ENCODE data around the gene ATP1B1.
"Not testable (repeated sequence)": the region's sequence is repeated elsewhere in the genome, so short reads cannot be mapped to it uniquely, and the experiment has no call there.

The ATP1B1 gene

DNA sequence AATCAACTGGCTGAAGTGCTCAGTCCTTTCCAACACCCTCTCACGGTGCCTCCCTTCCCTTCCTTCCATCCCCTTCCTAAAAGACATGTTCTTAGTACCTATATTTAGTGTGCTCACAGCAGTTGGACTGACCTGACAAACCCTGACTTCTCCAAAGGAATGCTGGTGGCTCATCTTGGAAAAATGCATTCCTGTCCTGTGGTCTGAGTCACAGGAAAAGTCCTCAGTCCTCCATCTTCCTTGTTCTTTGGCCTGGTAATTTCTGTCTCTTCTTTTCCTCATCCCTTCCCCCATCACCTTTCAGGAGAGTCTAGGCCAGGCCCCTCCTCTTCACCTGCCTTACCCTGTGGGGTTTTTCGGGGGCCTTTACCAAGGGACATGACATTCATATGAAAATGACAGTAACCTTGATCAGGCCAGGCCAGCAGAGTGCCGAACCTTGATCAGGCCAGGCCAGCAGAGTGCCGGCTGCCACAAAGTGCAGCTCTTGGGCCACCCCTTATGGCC is 7.2 kb downstream of the ATP1B1 start:
- CTCF ChIA-PET: no interaction called here
- no peak for DNase-seq
- no peak overlapping the region for H3K4me3 Mint-ChIP-seq

DNA sequence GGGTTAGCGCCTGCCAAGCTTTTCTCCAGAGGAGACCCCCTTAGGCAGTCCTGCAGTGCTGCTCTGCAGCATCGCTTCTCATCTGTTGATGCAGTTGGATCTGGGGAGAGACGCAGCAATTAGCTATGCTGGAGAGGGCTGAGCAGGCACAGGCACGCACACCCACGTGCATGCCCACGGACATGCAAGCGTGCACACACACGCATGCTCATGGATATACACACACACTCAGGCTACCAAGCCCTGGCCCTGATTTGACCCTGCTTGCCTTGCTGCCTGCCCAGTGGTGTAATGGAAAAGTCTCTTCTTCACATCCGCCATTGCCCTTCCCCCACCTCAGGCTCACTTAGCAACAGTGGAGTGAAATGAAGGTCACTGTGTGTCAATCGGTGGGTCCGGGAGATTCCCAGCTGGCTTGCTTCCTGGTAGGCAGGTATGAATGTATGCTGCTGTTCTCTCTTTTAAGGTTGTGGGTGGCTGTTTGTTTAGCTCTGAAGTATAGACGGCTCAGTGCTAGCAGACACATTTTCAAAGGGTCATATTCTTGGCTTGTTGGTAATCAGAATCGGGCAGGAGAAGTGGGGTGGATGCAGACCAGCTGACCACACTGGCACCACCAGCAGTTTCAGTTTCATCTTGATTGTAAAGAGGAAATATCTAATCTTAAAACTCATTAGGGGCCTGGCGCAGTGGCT is 9.5 kb downstream of the ATP1B1 start:
- no peak for DNase-seq
- no peaks in the 10 kb centered on the region for H3K9me3 Mint-ChIP-seq
- peaks cover 4% of the 10 kb centered on the region for H3K36me3 Mint-ChIP-seq
- no peak overlapping the region for H3K27ac Mint-ChIP-seq
- H3K27me3 Mint-ChIP-seq: peaks cover 10% of the 10 kb centered on the region
- H3K4me3 Mint-ChIP-seq: no peak overlapping the region
- CTCF ChIA-PET: no interaction called here
- peaks cover 4% of the 10 kb centered on the region for H3K4me1 Mint-ChIP-seq

More for the DNA sequence above, 7.2 kb downstream of the ATP1B1 start:
- no peak overlapping the region for H3K27ac Mint-ChIP-seq
- no peaks in the 10 kb centered on the region for H3K9me3 Mint-ChIP-seq
- peaks cover 9% of the 10 kb centered on the region for H3K27me3 Mint-ChIP-seq
- H3K36me3 Mint-ChIP-seq: peaks cover 4% of the 10 kb centered on the region
- peaks cover 20% of the 10 kb centered on the region for H3K4me1 Mint-ChIP-seq

- CTCF ChIA-PET: no interaction called here
- Mint-ChIP-seq H3K27ac (no peak overlapping the region), H3K4me3 (no peak overlapping the region), H3K27me3 (peaks cover 7% of the 10 kb centered on the region), H3K9me3 (no peaks in the 10 kb centered on the region), H3K4me1 (peaks cover 4% of the 10 kb centered on the region), H3K36me3 (peaks cover 4% of the 10 kb centered on the region)
- no peak for DNase-seq
Observed at GRCh38 chr1:169117014-169117413, 10.5 kb downstream of the ATP1B1 start.

- Mint-ChIP-seq H3K36me3 (peaks cover under 1% of the 10 kb centered on the region), H3K9me3 (no peaks in the 10 kb centered on the region), H3K4me3 (no peak overlapping the region), H3K27me3 (peaks cover 3% of the 10 kb centered on the region), H3K4me1 (peaks cover 4% of the 10 kb centered on the region), H3K27ac (no peak overlapping the region)
- CTCF ChIA-PET: no interaction called here
- no peak for DNase-seq
Observed at GRCh38 chr1:169117599-169117998, 11.1 kb downstream of the ATP1B1 start.

- Mint-ChIP-seq H3K9me3 (no peaks in the 10 kb centered on the region), H3K36me3 (no peaks in the 10 kb centered on the region), H3K27me3 (peaks cover 3% of the 10 kb centered on the region), H3K4me3 (no peak overlapping the region), H3K27ac (no peak overlapping the region), H3K4me1 (peaks cover 4% of the 10 kb centered on the region)
- no peak for DNase-seq
- CTCF ChIA-PET: interaction anchor here (1.2 kb wide), 1 partner anchor 15 kb away, joined by 3 read pairs; no protein-coding TSS in a partner anchor
Observed at GRCh38 chr1:169118227-169118626, 11.7 kb downstream of the ATP1B1 start.

GRCh38 chr1:169119405-169119804 is 12.9 kb downstream of the ATP1B1 start:
- Mint-ChIP-seq H3K4me1 (peaks cover 4% of the 10 kb centered on the region), H3K27ac (no peak overlapping the region), H3K9me3 (no peaks in the 10 kb centered on the region), H3K4me3 (no peak overlapping the region), H3K36me3 (no peaks in the 10 kb centered on the region), H3K27me3 (peaks cover 3% of the 10 kb centered on the region)
- CTCF ChIA-PET: interaction anchor here (0.9 to 1.2 kb wide), 2 partner anchors 9 to 14 kb away, joined by 3 read pairs; no protein-coding TSS in a partner anchor
- DNase-seq: no peak

- Mint-ChIP-seq H3K9me3 (no peaks in the 10 kb centered on the region), H3K36me3 (no peaks in the 10 kb centered on the region), H3K27me3 (peaks cover 3% of the 10 kb centered on the region), H3K27ac (no peak overlapping the region), H3K4me1 (peaks cover 4% of the 10 kb centered on the region), H3K4me3 (no peak overlapping the region)
- CTCF ChIA-PET: interaction anchor here (1.0 kb wide), 1 partner anchor 482 kb away, joined by 3 read pairs; no protein-coding TSS in a partner anchor
- no peak for DNase-seq
Observed at GRCh38 chr1:169120066-169120465, 13.6 kb downstream of the ATP1B1 start.

DNA sequence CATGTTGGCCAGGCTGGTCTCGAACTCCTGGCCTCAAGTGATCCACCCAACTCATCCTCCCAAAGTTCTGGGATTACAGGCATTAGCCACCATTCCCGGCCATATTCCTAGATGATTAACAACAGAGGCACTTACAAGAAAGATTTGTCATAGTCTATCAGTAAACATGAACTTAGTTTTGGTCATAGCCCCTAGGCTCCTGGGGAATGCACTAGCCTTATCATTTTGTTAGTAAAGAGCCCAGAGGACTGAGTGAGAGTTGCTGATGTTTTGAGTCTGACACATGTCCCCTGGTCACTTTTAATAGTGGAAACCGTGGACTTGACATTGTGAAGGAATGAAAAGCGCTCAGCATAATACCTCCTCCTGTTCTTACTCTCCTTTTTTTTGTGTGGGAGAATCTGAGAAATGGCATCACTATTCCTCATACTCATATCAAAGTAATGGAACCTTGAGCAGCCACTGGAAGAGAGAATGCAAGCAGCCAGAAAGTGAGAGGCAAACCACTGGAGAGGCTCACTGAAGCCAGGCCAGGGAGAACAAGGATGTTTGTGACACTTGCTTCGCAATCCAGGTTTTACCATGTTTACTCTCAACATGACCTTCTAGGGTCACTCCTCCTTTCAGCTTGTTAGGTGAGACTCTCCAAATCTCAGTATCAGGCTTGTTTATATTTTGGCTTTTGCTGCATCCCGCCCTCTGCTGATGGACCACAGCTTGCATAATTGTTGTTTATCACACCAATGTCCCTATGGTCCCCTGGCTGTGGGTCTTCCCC is 14.8 kb downstream of the ATP1B1 start:
- no peak for DNase-seq
- Mint-ChIP-seq H3K36me3 (no peaks in the 10 kb centered on the region), H3K9me3 (no peaks in the 10 kb centered on the region), H3K27ac (no peak overlapping the region), H3K4me1 (peaks cover under 1% of the 10 kb centered on the region), H3K4me3 (no peak overlapping the region), H3K27me3 (peaks cover 3% of the 10 kb centered on the region)
- CTCF ChIA-PET: interaction anchor here (1.0 kb wide), 1 partner anchor 484 kb away, joined by 3 read pairs; no protein-coding TSS in a partner anchor

- Mint-ChIP-seq H3K4me3 (no peak overlapping the region), H3K27ac (no peak overlapping the region), H3K36me3 (no peaks in the 10 kb centered on the region), H3K27me3 (peaks cover 3% of the 10 kb centered on the region), H3K4me1 (no peaks in the 10 kb centered on the region), H3K9me3 (no peaks in the 10 kb centered on the region)
- CTCF ChIA-PET: no interaction called here
- no peak for DNase-seq
Observed at GRCh38 chr1:169122976-169123375, 16.5 kb downstream of the ATP1B1 start.

GRCh38 chr1:169124459-169124858 is 18.0 kb downstream of the ATP1B1 start:
- H3K9me3 Mint-ChIP-seq: no peaks in the 10 kb centered on the region
- DNase-seq: no peak
- peaks cover 3% of the 10 kb centered on the region for H3K27me3 Mint-ChIP-seq
- CTCF ChIA-PET: interaction anchor here (1.5 kb wide), 1 partner anchor 10 kb away, joined by 3 read pairs; no protein-coding TSS in a partner anchor
- no peaks in the 10 kb centered on the region for H3K36me3 Mint-ChIP-seq
- H3K4me1 Mint-ChIP-seq: no peaks in the 10 kb centered on the region
- H3K4me3 Mint-ChIP-seq: no peak overlapping the region
- no peak overlapping the region for H3K27ac Mint-ChIP-seq

DNA sequence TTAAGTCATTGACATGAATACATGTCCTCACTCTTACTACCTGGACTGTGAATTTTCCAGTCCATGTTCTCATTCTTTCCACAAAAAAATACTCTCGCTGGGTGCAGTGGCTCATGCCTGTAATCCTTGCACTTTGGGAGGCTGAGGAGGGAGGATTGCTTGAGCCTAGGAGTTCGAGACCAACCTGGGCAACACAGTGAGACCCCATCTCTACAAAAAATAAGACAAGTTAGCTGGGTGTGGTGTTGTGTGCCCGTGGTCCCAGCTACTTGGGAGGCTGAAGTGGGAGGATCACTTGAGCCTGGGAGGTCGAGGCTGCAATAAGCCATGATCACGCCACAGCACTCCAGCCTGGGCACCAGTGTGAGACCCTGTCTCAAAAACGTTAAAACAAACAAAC is 19.1 kb downstream of the ATP1B1 start:
- not testable (repeated sequence) for H3K36me3 Mint-ChIP-seq, H3K27ac Mint-ChIP-seq, H3K9me3 Mint-ChIP-seq, DNase-seq, H3K4me1 Mint-ChIP-seq, H3K4me3 Mint-ChIP-seq, H3K27me3 Mint-ChIP-seq
- CTCF ChIA-PET: interaction anchor here (1.5 kb wide), 1 partner anchor 9 kb away, joined by 3 read pairs; no protein-coding TSS in a partner anchor

DNA sequence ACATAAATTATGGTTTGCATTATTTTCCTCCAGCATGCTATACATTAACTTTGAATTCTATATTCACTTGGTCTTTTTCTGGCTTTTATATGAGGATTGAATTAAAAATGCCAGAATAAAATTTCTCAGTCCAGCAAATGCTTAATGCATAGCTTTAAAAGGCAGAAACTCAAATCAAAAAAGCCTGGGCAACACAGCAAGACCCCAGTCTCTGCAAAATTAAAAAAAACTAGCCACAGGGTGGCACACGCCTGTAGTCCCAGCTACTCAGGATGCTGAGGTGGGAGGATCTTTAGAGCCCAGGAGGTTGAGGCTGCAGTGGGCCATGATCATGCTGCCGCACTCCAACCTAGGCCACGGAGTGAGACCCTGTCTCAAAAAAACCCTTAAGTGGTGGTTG is 19.8 kb downstream of the ATP1B1 start:
- Mint-ChIP-seq H3K27me3 (no peaks in the 10 kb centered on the region), H3K4me3 (no peak overlapping the region), H3K4me1 (no peaks in the 10 kb centered on the region), H3K27ac (no peak overlapping the region), H3K9me3 (no peaks in the 10 kb centered on the region), H3K36me3 (no peaks in the 10 kb centered on the region)
- CTCF ChIA-PET: no interaction called here
- DNase-seq: no peak

GRCh38 chr1:169127305-169127704 is 20.8 kb downstream of the ATP1B1 start:
- CTCF ChIA-PET: no interaction called here

DNA sequence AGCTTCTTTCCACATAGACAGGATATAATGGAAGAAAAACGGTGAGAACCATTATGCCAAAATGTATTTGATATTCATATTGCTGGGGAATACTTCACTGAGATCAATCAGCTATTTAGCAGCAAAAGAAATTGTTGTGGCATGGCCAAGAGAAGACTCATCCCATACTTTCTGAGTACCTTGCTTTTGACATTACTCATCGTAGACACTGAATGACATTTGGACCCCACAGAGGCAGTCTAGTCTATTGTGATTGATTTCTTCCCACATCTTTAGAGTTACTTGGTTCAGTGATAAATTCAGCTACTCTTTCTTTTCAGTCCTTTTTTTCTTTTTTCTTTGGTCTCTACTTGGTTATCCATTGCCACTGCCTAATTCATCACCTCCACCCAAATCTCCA is 22.1 kb downstream of the ATP1B1 start:
- Mint-ChIP-seq H3K36me3 (no peaks in the 10 kb centered on the region), H3K27ac (no peak overlapping the region), H3K9me3 (no peaks in the 10 kb centered on the region), H3K27me3 (no peaks in the 10 kb centered on the region), H3K4me1 (no peaks in the 10 kb centered on the region), H3K4me3 (no peak overlapping the region)
- no peak for DNase-seq
- CTCF ChIA-PET: interaction anchor here (0.9 kb wide), 1 partner anchor 17 kb away, joined by 4 read pairs; no protein-coding TSS in a partner anchor

More at GRCh38 chr1:169127305-169127704, 20.8 kb downstream of the ATP1B1 start:
- no peak overlapping the region for H3K27ac Mint-ChIP-seq
- no peak for DNase-seq
- no peak overlapping the region for H3K4me3 Mint-ChIP-seq
- no peaks in the 10 kb centered on the region for H3K9me3 Mint-ChIP-seq
- H3K27me3 Mint-ChIP-seq: no peaks in the 10 kb centered on the region
- H3K4me1 Mint-ChIP-seq: no peaks in the 10 kb centered on the region
- no peaks in the 10 kb centered on the region for H3K36me3 Mint-ChIP-seq

All from activated naive CD4-positive, alpha-beta T cell treated with anti-CD3 and anti-CD28 coated beads, Interleukin-2, amount 10 ng/mL, durations not matched to agents 7 days and 5 days (primary cell).